HG03139 (cell line): ENCODE data around the gene CC2D1B.
"Not testable (repeated sequence)": the region's sequence is repeated elsewhere in the genome, so short reads cannot be mapped to it uniquely, and the experiment has no call there.

Experiments
- ATAC-seq: cut with Tn5 transposase; IDR thresholded peaks from one replicate; pipeline ENCODE4 v1.9.1; 2021; ENCODE audit not compliant: unreplicated experiment

Gene CC2D1B

GRCh38 chr1:52365746-52366516, at the start of gene CC2D1B:
CC2D1B (minus strand) TSS chr1:52366205; CDS start chr1:52364620, 1,585 bp downstream.
- ATAC-seq: peak; percentile 91

- no peak for ATAC-seq
Measured at GRCh38 chr1:52414942-52415341, 48.9 kb upstream of the CC2D1B start.

GRCh38 chr1:52413410-52413989, 47.5 kb upstream of the CC2D1B start:
- no peak for ATAC-seq

GRCh38 chr1:52404975-52405338, 39.0 kb upstream of the CC2D1B start:
- no peak for ATAC-seq

- ATAC-seq: peak; percentile 94
Measured at GRCh38 chr1:52404116-52404974, 38.3 kb upstream of the CC2D1B start, which contains the start of the genes ORC1 and PRPF38A. ORC1 (minus strand) TSS chr1:52404423; CDS start chr1:52402223, 2,200 bp downstream. PRPF38A (plus strand) TSS chr1:52404602; CDS start chr1:52404750, 148 bp downstream.

- peak; percentile 35 for ATAC-seq
Measured at GRCh38 chr1:52403566-52404115, 37.6 kb upstream of the CC2D1B start.

GRCh38 chr1:52402860-52403240, 36.8 kb upstream of the CC2D1B start:
- ATAC-seq: no peak

- ATAC-seq: no peak
Measured at GRCh38 chr1:52400131-52400530, 34.1 kb upstream of the CC2D1B start.

- ATAC-seq: no peak
Measured at GRCh38 chr1:52399629-52400028, 33.6 kb upstream of the CC2D1B start.

- no peak for ATAC-seq
Measured at GRCh38 chr1:52393174-52393573, 27.2 kb upstream of the CC2D1B start.

- ATAC-seq: no peak
Measured at GRCh38 chr1:52386458-52386857, 20.5 kb upstream of the CC2D1B start.

- no peak for ATAC-seq
Measured at GRCh38 chr1:52385376-52385775, 19.4 kb upstream of the CC2D1B start.

GRCh38 chr1:52369851-52370250, 3.8 kb upstream of the CC2D1B start:
- ATAC-seq: not testable (repeated sequence)

GRCh38 chr1:52368383-52369172, 2.6 kb upstream of the CC2D1B start:
- no peak for ATAC-seq

- no peak for ATAC-seq
Measured at GRCh38 chr1:52367272-52367671, 1.3 kb upstream of the CC2D1B start.

GRCh38 chr1:52366517-52366827, 467 bp upstream of the CC2D1B start:
- ATAC-seq: no peak

- ATAC-seq: no peak
Measured at GRCh38 chr1:52365071-52365745, 797 bp downstream of the CC2D1B start.

- ATAC-seq: no peak
Measured at GRCh38 chr1:52364235-52364839, 1.7 kb downstream of the CC2D1B start.

GRCh38 chr1:52360595-52360968, 5.4 kb downstream of the CC2D1B start:
- ATAC-seq: no peak
